NCI-H2107 treated with DMSO at 0.1 percent for 48 hours (cell line): ENCODE results near the gene TPGS2.
"Not testable (repeated sequence)": the region's sequence is repeated elsewhere in the genome, so short reads cannot be mapped to it uniquely, and the experiment has no call there.

ENCODE experiments used
- DNase-seq: peaks from one replicate; lab custom pipeline; 2025; ENCODE audit not compliant: unreplicated experiment; lab: John Stamatoyannopoulos, UW

The TPGS2 gene

GRCh38 chr18:36825526-36825925 lies 3.3 kb downstream of the TPGS2 start:
- no peak for DNase-seq

GRCh38 chr18:36821681-36822080 lies 7.1 kb downstream of the TPGS2 start:
- DNase-seq: no peak

- no peak for DNase-seq
Observed at GRCh38 chr18:36819621-36820020, 9.2 kb downstream of the TPGS2 start.

GRCh38 chr18:36818652-36819051 lies 10.2 kb downstream of the TPGS2 start:
- no peak for DNase-seq

- DNase-seq: no peak
Observed at GRCh38 chr18:36817039-36817438, 11.8 kb downstream of the TPGS2 start.

- DNase-seq: not testable (repeated sequence)
Observed at GRCh38 chr18:36816096-36816495, 12.7 kb downstream of the TPGS2 start.

- DNase-seq: peak; percentile 49
Observed at GRCh38 chr18:36814994-36815393, 13.8 kb downstream of the TPGS2 start.

- DNase-seq: no peak
Observed at GRCh38 chr18:36813824-36814223, 15.0 kb downstream of the TPGS2 start.

- DNase-seq: no peak
Observed at GRCh38 chr18:36813101-36813775, 15.6 kb downstream of the TPGS2 start.

GRCh38 chr18:36812678-36813077 lies 16.1 kb downstream of the TPGS2 start:
- no peak for DNase-seq

GRCh38 chr18:36811955-36812354 lies 16.8 kb downstream of the TPGS2 start:
- no peak for DNase-seq

GRCh38 chr18:36811430-36811829 lies 17.4 kb downstream of the TPGS2 start:
- no peak for DNase-seq

- peak; percentile 89 for DNase-seq
Observed at GRCh38 chr18:36809590-36810381, 19.0 kb downstream of the TPGS2 start.

GRCh38 chr18:36808681-36809080 lies 20.1 kb downstream of the TPGS2 start:
- no peak for DNase-seq

- DNase-seq: no peak
Observed at GRCh38 chr18:36805105-36805504, 23.7 kb downstream of the TPGS2 start.

GRCh38 chr18:36798738-36799473 lies 29.9 kb downstream of the TPGS2 start:
- DNase-seq: no peak

GRCh38 chr18:36792634-36793283 lies 36.0 kb downstream of the TPGS2 start:
- no peak for DNase-seq

GRCh38 chr18:36786686-36787085 lies 42.1 kb downstream of the TPGS2 start:
- no peak for DNase-seq

GRCh38 chr18:36783792-36784191 lies 45.0 kb downstream of the TPGS2 start:
- DNase-seq: no peak

- no peak for DNase-seq
Observed at GRCh38 chr18:36782710-36783109, 46.1 kb downstream of the TPGS2 start.

GRCh38 chr18:36780748-36781147 lies 48.1 kb downstream of the TPGS2 start:
- no peak for DNase-seq
